GM21423 (cell line): Measurements from ENCODE around the gene NUP188.
"Not testable (repeated sequence)": the region's sequence is repeated elsewhere in the genome, so short reads cannot be mapped to it uniquely, and the experiment has no call there.

Experiments
- ATAC-seq: cut with Tn5 transposase; IDR thresholded peaks from one replicate; pipeline ENCODE4 v1.9.1; 2021; ENCODE audit warnings: mild to moderate bottlenecking, moderate library complexity; ENCODE audit not compliant: unreplicated experiment

The NUP188 gene

DNA sequence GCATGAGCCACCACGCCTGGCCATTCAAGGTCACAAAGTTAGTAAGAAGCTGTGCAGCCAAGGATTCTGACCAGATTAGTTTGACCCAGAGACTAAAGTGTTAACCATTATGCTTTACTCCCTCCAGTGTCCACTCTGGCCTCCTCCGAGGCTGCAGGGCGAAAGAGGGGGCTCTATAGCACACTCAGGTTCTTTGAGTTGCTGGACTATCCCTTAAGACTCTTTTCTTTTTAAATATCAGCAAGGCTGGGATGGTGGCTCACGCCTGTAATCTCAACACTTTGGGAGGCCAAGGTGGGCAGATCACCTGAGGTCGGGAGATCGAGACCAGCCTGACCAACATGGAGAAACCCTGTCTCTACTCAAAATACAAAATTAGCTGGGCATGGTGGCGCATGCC, 2.5 kb upstream of the NUP188 start:
- ATAC-seq: not testable (repeated sequence)

DNA sequence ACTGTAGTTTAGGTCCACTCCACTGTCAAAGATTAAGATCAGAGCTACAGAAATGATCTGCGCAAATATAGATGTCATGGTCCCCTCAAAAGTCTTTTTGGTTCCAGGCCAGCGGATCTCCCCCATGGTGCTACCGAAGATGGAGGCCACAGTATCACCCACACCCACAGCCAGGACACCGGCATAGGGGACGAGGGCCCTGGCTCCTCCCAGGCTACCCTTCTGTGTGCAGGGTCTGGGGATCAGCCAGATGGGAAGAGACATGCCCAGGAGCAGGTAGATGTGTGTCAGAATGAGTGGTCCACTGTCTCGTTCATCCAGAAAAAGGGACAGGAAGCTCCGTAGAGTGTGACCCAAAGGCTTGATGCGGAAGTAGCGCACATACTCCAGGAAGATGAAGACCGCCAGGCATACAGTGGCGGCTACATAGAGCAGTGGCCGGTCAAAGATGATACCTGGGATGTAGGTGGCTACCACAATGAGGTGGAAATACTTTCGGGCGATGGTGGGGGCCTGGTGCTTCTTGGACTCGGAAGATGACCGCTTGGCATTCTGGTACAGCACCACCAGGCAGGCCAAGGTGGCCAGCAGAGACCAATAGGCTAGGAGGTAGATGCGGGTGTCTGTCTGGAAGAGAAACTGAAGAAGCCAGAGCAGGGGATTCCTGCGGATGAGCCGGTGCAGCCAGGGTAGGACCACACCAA, 1.5 kb upstream of the NUP188 start:
- no peak for ATAC-seq

DNA sequence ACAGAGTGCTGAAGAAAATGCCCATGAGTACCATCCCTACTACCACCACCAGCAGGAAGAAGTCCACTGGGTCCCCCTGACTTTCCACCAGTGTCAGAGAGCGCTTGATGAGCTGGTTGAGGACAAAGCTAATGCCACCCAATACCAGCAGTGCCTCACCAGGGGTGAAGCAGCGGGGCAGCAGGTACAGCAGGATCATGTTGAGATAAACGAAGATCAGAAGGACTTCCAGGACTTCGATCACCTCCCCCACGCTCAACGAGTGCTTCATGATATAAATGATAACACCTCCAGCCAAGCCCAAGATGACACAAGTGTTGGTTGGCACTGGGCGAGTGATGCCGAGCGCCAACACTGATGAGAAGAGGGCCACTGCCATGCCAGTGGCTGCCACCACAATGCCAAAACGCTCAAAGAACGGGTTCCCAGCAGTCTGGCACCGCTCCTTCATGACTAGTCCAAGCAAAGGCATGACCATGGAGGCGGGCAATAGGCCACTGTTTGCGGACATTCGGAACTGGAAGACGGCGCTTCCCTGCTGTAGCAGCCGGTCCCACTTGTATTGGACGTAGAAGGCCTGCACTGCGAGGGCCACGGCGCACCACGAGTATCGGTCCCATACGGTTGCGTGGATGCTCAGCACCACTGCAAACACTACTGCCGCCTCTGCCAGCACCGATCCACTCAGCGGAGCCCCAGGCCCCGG, 775 bp upstream of the NUP188 start:
- no peak for ATAC-seq

DNA sequence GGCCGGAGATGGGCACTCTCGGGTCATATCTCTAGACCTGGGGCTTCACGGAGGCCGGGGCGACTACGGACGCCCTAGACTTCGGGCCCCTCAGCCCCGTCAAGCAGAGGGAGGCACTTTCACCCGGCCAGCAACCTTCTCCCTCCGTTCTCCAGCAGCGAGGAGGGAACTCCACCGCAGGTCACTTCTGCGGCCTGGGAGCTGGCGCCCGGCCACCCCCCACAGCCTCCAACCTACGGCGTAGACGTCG, 297 bp upstream of the NUP188 start:
- no peak for ATAC-seq

DNA sequence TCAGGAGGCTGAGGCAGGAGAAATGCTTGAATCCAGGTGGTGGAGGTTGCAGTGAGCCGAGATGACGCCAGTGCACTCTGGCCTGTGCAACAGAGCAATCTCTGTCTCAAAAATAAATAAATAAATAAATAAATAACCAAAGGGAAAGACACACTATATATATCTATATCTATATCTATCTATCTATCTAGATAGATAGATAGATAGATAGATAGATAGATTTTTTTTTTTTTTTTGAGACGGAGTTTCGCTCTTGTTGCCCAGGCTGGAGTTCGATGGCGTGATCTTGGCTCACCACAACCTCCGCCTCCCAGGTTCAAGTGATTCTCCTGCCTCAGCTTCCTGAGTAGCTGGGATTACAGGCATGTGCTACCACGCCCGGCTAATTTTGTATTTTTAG, 13.9 kb downstream of the NUP188 start:
- ATAC-seq: not testable (repeated sequence)

DNA sequence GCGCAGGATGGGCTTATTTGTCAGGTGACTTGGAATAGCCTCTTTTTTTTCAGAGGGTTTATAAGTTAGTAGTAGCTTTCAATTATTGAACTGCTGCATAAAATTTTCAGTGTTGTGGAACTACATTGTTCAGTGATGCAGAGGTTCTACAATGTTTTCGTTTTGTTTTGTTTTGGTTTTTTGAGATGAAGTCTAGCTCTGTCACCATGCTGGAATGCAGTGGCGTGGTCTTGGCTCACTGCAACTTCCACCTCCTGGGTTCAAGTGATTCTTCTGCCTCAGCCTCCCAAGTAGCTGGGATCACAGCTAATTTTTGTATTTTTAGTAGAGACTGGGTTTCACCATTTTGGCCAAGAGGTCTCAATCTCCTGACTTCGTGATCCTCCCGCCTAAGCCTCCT, 22.0 kb downstream of the NUP188 start:
- no peak for ATAC-seq

DNA sequence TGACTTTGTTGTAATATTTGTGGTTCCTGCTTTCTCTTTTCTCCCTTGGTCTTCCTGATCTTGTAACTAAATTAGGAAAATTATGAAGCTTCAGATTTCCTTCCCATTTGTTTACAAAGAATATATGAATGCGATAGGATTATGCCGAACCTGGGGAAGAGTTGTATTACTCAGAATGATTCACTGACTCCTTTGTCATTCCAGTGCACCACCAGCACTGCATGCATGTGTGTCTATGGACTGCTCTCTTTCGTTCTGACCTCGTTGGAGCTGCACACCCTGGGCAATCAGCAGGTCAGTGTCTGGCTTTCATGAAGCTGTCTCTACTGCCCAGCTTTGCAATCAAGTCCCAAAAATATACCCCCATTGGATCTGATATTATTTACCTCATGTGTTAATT, 25.5 kb downstream of the NUP188 start:
- ATAC-seq: no peak

DNA sequence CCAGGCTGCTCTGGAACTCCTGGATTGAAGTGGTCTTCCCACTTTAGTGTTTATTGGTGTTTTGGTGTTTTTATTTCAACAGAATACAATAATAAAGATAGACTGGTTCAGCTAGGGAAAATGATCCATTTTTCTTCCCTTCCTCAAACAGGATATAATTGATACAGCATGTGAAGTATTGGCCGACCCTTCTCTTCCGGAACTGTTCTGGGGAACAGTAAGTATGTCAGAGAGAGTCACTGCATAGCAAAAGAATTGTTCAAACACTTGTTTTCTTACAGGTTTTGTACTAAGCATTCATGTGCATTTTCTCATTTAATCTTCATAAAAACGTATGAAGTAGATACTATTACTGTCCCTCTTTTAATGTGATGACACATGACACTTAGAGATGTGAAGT, 31.6 kb downstream of the NUP188 start:
- no peak for ATAC-seq

DNA sequence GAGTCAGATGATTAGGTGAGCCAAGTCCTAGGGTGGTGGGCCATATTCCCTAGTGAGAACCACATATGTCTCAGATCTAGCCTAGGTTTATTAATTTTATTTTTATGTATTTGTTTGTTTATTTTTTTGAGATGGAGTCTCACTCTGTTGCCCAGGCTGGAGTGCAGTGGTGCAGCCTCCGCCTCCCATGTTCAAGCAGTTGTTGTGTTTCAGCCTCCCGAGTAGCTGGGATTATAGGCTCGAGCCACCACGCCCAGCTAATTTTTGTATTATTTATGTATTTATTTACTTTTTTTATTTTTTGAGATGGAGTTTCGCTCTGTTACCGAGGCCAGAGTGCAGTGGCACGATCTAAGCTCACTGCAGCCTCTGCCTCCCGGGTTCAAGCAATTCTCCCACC, 36.0 kb downstream of the NUP188 start:
- ATAC-seq: no peak

DNA sequence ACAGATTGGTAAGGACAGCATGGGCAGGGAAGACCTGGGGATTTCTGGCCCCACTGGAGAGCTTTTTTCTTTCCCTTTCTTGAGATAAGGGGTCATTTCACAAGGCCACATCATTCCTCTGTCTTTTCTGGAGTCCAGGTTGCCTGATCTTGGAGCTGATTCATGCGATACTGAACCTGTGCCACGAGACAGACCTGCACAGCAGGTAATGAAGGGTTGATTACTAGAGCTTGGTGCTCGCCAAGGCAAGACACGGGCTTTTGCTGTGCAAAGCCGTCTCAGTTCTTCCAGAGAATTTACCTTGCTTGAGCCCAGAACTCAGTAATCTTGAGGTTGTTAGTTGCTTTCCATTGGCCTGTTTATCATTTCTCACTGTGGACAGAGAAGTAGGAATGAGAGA, 39.2 kb downstream of the NUP188 start:
- ATAC-seq: no peak

DNA sequence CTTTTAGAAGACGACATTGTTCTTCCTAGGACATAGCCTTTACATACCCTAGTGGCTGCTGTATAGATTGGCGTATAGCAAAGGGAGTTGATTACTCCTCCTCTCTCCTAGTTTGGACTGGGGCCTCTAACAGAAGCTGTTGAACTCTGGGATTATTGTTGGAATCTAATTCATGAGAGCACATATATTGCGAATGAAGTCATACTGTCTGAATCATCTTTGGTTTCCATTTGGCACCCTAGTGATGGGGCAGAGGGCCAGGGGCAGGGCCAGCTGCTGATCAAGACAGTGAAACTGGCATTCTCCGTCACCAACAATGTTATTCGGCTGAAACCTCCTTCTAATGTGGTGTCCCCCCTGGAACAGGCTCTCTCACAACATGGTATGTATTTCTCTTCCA, 40.3 kb downstream of the NUP188 start:
- no peak for ATAC-seq

DNA sequence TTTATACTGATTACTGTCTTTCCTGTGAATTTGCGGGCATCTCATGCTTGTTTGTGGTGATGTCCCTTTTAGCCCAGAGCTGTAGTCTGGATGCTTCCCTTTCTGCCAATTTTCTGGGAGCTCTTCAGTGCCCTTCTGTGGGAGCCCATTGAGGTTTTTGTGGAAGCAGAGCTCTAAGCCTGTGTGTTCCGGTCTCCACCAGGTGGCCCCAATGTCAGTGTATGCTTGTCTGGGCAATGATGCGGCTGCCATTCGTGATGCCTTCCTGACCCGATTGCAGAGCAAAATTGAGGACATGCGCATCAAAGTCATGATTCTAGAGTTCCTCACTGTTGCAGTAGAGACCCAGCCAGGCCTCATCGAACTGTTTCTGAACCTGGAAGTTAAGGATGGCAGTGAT, 45.5 kb downstream of the NUP188 start:
- no peak for ATAC-seq

DNA sequence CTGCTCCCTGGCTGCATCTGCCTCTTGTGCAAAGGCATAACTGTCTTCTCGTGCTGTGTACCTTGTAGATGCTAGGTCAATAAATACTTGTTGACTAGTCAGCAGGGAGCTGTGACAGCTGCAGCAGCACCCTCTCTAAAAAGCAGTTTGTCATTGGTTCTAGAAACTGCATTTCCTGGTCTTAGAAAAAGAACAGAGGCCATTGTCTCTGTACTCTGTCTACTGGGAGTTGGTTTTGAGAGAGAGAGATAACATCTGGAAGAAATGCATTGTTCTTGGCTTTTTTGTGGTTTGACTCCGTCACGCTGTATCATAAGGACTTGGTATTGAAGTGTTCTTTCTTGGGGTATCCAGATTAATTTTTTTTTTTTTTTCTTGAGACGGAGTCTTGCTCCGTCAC, 48.3 kb downstream of the NUP188 start:
- no peak for ATAC-seq

DNA sequence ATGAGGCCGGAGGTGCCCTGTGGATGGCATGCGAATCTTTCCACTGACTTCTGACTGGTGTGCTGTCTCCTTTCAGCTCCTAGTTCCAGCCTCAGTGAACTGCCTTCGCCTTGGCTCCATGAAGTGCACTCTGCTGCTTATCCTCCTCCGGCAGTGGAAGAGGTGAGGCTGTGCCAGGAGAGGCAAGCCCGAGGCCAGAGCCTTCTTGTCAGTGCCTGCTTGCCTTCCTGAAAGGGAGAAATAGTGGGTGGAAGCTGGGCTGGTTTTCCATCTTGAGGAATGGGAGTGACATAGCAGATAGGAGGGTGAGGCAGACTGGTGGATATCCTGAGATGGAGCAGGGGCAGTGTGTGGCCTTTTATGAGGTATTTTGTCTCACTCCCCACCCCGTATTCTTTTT, 51.0 kb downstream of the NUP188 start:
- ATAC-seq: no peak

DNA sequence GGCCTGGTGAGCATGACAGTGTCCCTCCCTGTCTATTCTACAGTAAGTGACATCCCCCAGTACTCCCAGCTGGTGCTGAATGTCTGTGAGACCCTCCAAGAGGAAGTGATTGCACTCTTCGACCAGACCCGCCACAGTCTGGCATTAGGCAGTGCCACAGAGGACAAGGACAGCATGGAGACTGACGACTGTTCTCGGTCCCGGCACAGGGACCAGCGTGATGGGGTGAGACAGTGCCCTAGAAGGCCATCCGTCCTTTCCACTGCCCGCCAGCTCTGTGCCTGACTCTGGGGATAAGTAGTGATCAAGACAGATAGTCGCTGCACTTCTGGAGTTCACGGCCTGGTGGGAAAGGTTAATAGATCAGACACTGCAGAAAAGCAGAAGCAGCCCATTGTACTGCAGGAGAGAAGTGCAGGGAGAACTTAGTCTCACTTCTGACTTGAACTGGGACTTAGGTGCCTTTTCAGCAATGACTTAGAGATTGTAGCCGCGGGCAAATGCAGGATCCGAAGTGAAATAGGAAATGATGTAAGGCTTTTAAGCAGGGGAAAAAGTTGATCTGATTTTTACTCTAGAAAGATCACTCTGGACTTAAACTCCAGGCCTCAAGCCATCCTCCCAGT, 52.2 kb downstream of the NUP188 start:
- no peak for ATAC-seq

DNA sequence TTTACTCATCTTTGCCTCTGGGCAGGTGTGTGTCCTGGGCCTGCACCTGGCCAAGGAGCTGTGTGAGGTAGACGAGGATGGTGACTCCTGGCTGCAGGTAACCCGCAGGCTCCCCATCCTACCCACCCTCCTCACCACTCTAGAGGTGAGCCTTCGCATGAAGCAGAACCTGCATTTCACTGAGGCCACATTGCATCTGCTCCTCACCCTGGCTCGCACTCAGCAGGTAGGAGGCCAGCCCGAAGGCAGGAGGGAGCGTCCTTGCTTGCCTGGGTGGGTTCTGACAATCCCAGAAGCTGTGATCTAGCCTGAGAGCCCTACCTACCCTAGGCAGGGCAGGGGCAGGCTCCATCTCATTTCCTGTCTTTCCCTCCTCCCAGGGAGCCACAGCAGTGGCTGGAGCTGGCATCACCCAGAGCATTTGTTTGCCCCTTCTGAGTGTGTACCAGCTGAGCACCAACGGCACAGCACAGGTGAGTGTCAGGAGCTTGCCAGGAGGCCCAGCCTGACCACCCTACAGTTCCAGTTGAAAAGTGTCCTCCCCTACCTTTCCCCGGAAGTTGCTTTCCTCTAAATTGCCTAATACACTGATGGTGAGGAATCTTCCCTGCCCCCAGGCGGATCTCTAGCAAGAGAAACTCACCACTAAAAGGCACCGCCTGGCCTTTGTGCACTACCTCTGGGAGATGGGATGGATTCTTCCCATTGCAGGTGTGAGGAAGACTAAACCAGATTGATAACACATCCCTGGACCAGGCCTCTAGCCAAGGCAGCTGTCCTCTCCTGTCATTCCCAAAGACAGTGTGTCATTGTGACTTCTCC, 54.2 kb downstream of the NUP188 start:
- ATAC-seq: no peak

DNA sequence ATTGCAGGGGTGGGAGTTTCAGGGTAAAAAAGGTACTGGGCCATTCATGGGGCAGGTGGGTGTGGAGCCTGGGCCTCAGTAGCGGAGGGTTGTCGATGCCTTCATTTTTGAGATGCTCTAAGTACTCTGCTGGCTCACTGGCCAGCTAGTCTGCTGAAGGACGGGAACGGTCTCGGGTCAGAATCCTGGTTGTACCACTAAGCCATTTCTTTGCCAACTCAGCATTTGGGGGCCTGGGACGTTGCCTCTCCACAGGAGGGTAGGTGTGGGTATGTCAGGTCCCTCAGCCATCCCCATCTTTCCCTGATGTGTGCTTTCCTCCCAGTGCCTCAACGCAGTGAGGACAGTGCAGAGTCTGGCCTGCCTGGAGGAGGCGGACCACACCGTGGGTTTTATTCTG, 55.5 kb downstream of the NUP188 start:
- ATAC-seq: no peak

DNA sequence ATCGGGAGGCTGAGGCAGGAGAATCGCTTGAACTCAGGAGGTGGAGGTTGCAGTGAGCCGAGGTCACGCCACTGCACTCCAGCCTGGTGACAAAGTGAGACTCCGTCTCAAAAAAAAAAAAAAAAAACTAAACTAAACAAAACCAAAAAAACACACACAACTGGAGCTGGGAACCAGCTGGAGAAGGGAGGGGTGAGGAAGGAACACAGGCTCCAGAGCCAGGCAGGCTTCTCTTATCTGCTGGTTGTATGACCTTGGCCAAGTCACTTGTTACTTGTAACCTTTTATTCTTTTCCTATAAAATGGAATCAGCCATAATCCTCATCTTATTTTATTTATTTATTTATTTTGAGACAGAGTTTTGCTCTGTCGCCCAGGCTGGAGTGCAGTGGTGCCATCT, 56.7 kb downstream of the NUP188 start:
- not testable (repeated sequence) for ATAC-seq

DNA sequence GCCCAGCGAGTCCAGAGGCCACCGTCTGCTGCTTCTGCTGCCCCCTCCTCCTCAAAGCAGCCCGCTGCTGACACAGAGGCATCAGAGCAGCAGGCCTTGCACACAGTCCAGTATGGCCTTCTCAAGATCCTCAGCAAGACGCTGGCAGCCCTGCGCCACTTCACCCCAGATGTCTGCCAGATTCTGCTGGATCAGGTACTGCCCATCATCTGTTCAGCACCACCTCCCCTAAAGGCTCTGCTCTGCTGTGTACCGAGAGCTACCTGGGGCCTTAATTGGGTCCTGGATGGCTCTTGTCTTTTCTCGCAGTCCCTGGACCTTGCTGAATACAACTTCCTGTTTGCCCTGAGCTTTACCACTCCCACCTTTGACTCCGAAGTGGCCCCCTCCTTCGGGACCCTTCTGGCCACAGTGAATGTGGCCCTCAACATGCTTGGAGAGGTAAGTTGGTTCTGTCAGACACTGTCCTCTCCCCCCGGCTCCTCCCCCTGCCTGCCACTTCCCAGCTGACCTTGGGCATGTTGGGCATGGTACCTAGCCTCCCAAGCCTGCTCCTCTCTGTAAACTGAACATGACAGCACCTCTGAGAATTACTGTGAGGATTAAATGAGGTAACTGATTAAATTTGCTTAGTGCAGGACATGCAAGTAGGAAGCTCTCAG, 58.0 kb downstream of the NUP188 start:
- no peak for ATAC-seq

DNA sequence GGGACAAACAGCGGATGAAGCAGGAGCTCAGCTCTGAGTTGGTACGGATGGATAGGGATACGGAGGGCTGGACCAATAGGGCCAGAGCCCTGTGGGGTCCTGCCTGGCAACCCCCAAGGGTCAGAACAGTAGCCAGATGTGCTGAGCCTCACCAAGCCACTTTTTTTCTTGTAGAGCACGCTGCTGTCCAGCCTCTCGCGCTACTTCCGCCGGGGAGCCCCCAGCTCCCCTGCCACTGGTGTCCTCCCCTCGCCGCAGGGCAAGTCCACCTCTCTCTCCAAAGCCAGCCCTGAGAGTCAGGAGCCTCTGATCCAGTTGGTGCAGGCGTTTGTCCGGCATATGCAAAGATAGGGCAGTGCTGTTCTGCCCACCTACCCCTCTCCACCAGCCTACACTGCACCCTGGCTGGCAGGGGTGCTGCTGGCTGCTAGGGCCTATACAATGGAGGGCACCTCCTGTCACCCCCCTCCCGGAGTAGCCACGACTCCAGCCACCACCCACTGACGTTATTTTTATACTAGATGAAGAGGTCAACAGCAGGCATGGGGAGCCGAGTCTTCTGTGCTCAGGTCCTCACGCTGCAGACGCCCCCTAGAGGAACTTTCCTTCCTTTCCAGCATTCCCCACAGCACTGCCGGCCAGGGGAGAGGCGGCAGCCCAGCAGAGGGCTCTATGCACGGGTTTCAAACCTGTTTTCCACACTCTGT, 59.0 kb downstream of the NUP188 start:
- no peak for ATAC-seq
